Suprapubic skin (tissue), 4 donors: Measurements from ENCODE around the gene CNOT2. TPM values are rescaled to one million over a fixed set of nuclear protein-coding genes. Genes with fewer than 3 reads are reported as not detected.
"Not testable (repeated sequence)": the region's sequence is repeated elsewhere in the genome, so short reads cannot be mapped to it uniquely, and the experiment has no call there.

Experiments used
- DNase-seq, 2 donors: peaks; one replicate each; pipeline ENCODE4 v3.0.0-alpha.2; 2019; ENCODE audit warnings: low spot score in 2 of 2
- H3K27ac ChIP-seq: fragments of 200-600 bp; sonication (generic); one replicate; pipeline ENCODE4 v1.5.1; 2019
- H3K27me3 ChIP-seq: fragments of 200-600 bp; sonication (generic); one replicate; pipeline ENCODE4 v1.5.1; 2019
- H3K36me3 ChIP-seq: fragments of 200-600 bp; sonication (generic); one replicate; pipeline ENCODE4 v1.5.1; 2019
- H3K4me1 ChIP-seq: fragments of 200-600 bp; sonication (generic); one replicate; pipeline ENCODE4 v1.5.1; 2019
- H3K4me3 ChIP-seq: fragments of 200-600 bp; sonication (generic); one replicate; pipeline ENCODE4 v1.5.1; 2019; ENCODE audit warnings: mild to moderate bottlenecking
- H3K9me3 ChIP-seq: fragments of 200-600 bp; sonication (generic); one replicate; pipeline ENCODE4 v1.5.1; 2019
- CTCF ChIP-seq, 2 donors: fragments of 200-600 bp in 1 of 2; fragments of 450-650 bp in 1 of 2; sonication (generic) in 1 of 2; IDR thresholded peaks; one replicate each; pipeline ENCODE4 v1.5.1; 2016 to 2019; ENCODE audit warnings: antibody characterized with exemption in 2 of 2, mild to moderate bottlenecking in 1 of 2, moderate library complexity in 1 of 2
- EP300 ChIP-seq: sonication (generic); formaldehyde crosslinking; IDR thresholded peaks from one replicate; pipeline ENCODE4 v1.6.1; 2017; ENCODE audit warnings: antibody characterized with exemption
- POLR2A ChIP-seq, 2 donors: fragments of 450-650 bp; IDR thresholded peaks; one replicate each; pipeline ENCODE4 v1.6.1; 2017; ENCODE audit warnings: antibody characterized with exemption in 2 of 2, mild to moderate bottlenecking in 2 of 2, moderate library complexity in 2 of 2
- POLR2AphosphoS5 ChIP-seq, 3 donors: sonication (generic); formaldehyde crosslinking; IDR thresholded peaks; one replicate each; pipeline ENCODE4 v1.6.1; 2017; ENCODE audit warnings: antibody characterized with exemption in 3 of 3
- WGBS: methylation state at CpG from one replicate; pipeline ENCODE4 v1.1.5; 2018; 5-methylcytosine and 5-hydroxymethylcytosine counted together
- total RNA-seq, 4 donors: library from RNA; depleted of rRNA; stranded (reverse); fragments of >200 nt; gene quantifications; one replicate each; pipeline ENCODE4 v1.1.0, GENCODE V29; 2016

Gene CNOT2
- total RNA-seq, 4 donors from 2014 or later: 135 to 259 (median 152) TPM

GRCh38 chr12:70372881-70373280 lies 129.6 kb downstream of the CNOT2 start:
- Histone ChIP-seq H3K9me3 (no peaks in the 10 kb centered on the region), H3K4me1 (peaks cover under 1% of the 10 kb centered on the region), H3K36me3 (no peaks in the 10 kb centered on the region), H3K4me3 (no peak overlapping the region), H3K27ac (no peak overlapping the region), H3K27me3 (no peaks in the 10 kb centered on the region)
- WGBS: 93% methylated on average over 3 of the region's 3 CpGs
- no peak for DNase-seq
- TF ChIP-seq EP300 (no peak), POLR2A (IDR thresholded peaks at IDR 0.05) (no peak), CTCF (IDR thresholded peaks at IDR 0.05) (no peak), POLR2AphosphoS5 (IDR thresholded peaks at IDR 0.05) (no peak)

- no peak overlapping the region for H3K4me3 ChIP-seq
- no peak for TF ChIP-seq POLR2A (IDR thresholded peaks at IDR 0.05)
- TF ChIP-seq CTCF (IDR thresholded peaks at IDR 0.05): no peak
- no peak for TF ChIP-seq POLR2AphosphoS5 (IDR thresholded peaks at IDR 0.05)
- no peak for TF ChIP-seq EP300
- H3K27me3 ChIP-seq: no peaks in the 10 kb centered on the region
- no peak overlapping the region for H3K27ac ChIP-seq
- no peaks in the 10 kb centered on the region for H3K36me3 ChIP-seq
- H3K4me1 ChIP-seq: no peaks in the 10 kb centered on the region
- WGBS: 88% methylated on average over 1 of the region's 1 CpG
- no peaks in the 10 kb centered on the region for H3K9me3 ChIP-seq
- no peak for DNase-seq
Observed at GRCh38 chr12:70379846-70380245, 136.6 kb downstream of the CNOT2 start.

- Histone ChIP-seq H3K9me3 (no peaks in the 10 kb centered on the region), H3K36me3 (no peaks in the 10 kb centered on the region), H3K27me3 (no peaks in the 10 kb centered on the region), H3K27ac (no peak overlapping the region), H3K4me1 (no peaks in the 10 kb centered on the region), H3K4me3 (no peak overlapping the region)
- DNase-seq: no peak
- WGBS: 96% methylated on average over 4 of the region's 4 CpGs
- TF ChIP-seq POLR2A (IDR thresholded peaks at IDR 0.05) (no peak), EP300 (no peak), CTCF (IDR thresholded peaks at IDR 0.05) (no peak), POLR2AphosphoS5 (IDR thresholded peaks at IDR 0.05) (no peak)
Observed at GRCh38 chr12:70383484-70383883, 140.3 kb downstream of the CNOT2 start.

- Histone ChIP-seq H3K27ac (no peak overlapping the region), H3K27me3 (no peaks in the 10 kb centered on the region), H3K4me1 (no peaks in the 10 kb centered on the region), H3K4me3 (no peak overlapping the region), H3K36me3 (no peaks in the 10 kb centered on the region), H3K9me3 (no peaks in the 10 kb centered on the region)
- 86% methylated on average over 3 of the region's 3 CpGs for WGBS
- DNase-seq: no peak
- no peak for TF ChIP-seq POLR2A (IDR thresholded peaks at IDR 0.05)
Observed at GRCh38 chr12:70383886-70384285, 140.7 kb downstream of the CNOT2 start.

GRCh38 chr12:70386771-70387170 lies 143.5 kb downstream of the CNOT2 start:
- no peaks in the 10 kb centered on the region for H3K4me1 ChIP-seq
- H3K36me3 ChIP-seq: no peaks in the 10 kb centered on the region
- H3K27ac ChIP-seq: no peak overlapping the region
- H3K9me3 ChIP-seq: peaks cover 6% of the 10 kb centered on the region
- no peaks in the 10 kb centered on the region for H3K27me3 ChIP-seq
- no peak for DNase-seq
- TF ChIP-seq POLR2AphosphoS5 (IDR thresholded peaks at IDR 0.05) (no peak), CTCF (IDR thresholded peaks at IDR 0.05) (no peak), EP300 (no peak)
- 91% methylated on average over 1 of the region's 1 CpG for WGBS
- H3K4me3 ChIP-seq: no peak overlapping the region

GRCh38 chr12:70389678-70390077 lies 146.4 kb downstream of the CNOT2 start:
- Histone ChIP-seq H3K4me1 (no peaks in the 10 kb centered on the region), H3K36me3 (no peaks in the 10 kb centered on the region), H3K4me3 (no peak overlapping the region), H3K27ac (no peak overlapping the region), H3K9me3 (peaks cover 6% of the 10 kb centered on the region), H3K27me3 (no peaks in the 10 kb centered on the region)
- no peak for DNase-seq
- WGBS: 92% methylated on average over 2 of the region's 2 CpGs
- TF ChIP-seq CTCF (IDR thresholded peaks at IDR 0.05) (no peak), POLR2AphosphoS5 (IDR thresholded peaks at IDR 0.05) (no peak), POLR2A (IDR thresholded peaks at IDR 0.05) (no peak), EP300 (no peak)

GRCh38 chr12:70392631-70393030 lies 149.4 kb downstream of the CNOT2 start:
- H3K9me3 ChIP-seq, H3K27me3 ChIP-seq, H3K27ac ChIP-seq, H3K4me1 ChIP-seq, DNase-seq, H3K4me3 ChIP-seq, H3K36me3 ChIP-seq: not testable (repeated sequence)
- 91% methylated on average over 1 of the region's 1 CpG for WGBS
